Smooth muscle cell (in vitro differentiated cells): Measurements from ENCODE around the gene RGS7. TPM values are rescaled to one million over a fixed set of nuclear protein-coding genes. Genes with fewer than 3 reads are reported as not detected.

Experiments
- DNase-seq: peaks from one replicate; lab custom pipeline; 2025; ENCODE audit not compliant: unreplicated experiment; lab: John Stamatoyannopoulos, UW
- H2AFZ ChIP-seq: fragments of 200-600 bp; sonication (generic); 2 replicates; pipeline ENCODE4 v1.6.0; 2016; ENCODE audit warnings: antibody characterized with exemption, low read depth, mild to moderate bottlenecking
- H3F3A ChIP-seq: fragments of 200-600 bp; sonication (generic); 2 replicates; pipeline ENCODE4 v1.6.0; 2017; ENCODE audit warnings: antibody characterized with exemption, low read depth
- H3K27ac ChIP-seq: fragments of 200-600 bp; sonication (generic); 2 replicates; pipeline ENCODE4 v1.5.1; 2016; ENCODE audit warnings: low read depth, mild to moderate bottlenecking
- H3K27me3 ChIP-seq: fragments of 200-600 bp; sonication (generic); 2 replicates; pipeline ENCODE4 v1.6.1; 2016; ENCODE audit warnings: low read depth, mild to moderate bottlenecking
- H3K36me3 ChIP-seq: fragments of 200-600 bp; sonication (generic); 2 replicates; pipeline ENCODE4 v1.5.1; 2016; ENCODE audit warnings: low read depth
- H3K4me1 ChIP-seq: fragments of 200-600 bp; sonication (generic); 2 replicates; pipeline ENCODE4 v1.5.1; 2016; ENCODE audit warnings: low read depth
- H3K4me2 ChIP-seq: fragments of 200-600 bp; sonication (generic); 2 replicates; pipeline ENCODE4 v1.6.0; 2016; ENCODE audit warnings: mild to moderate bottlenecking
- H3K4me3 ChIP-seq: fragments of 200-600 bp; sonication (generic); 2 replicates; pipeline ENCODE4 v1.5.1; 2016; ENCODE audit warnings: mild to moderate bottlenecking
- H3K79me2 ChIP-seq: fragments of 200-600 bp; sonication (generic); 2 replicates; pipeline ENCODE4 v1.6.0; 2016; ENCODE audit warnings: low read depth, mild to moderate bottlenecking
- H3K9ac ChIP-seq: fragments of 200-600 bp; sonication (generic); 2 replicates; pipeline ENCODE4 v1.6.0; 2016; ENCODE audit warnings: low read depth
- H3K9me3 ChIP-seq: fragments of 200-600 bp; sonication (generic); replicated peaks from 2 replicates; pipeline ENCODE4 v1.5.1; 2016; ENCODE audit warnings: low read depth
- H4K20me1 ChIP-seq: fragments of 200-600 bp; sonication (generic); 2 replicates; pipeline ENCODE4 v1.6.0; 2016; ENCODE audit warnings: low read depth
- CTCF ChIP-seq: fragments of 200-600 bp; sonication (generic); IDR thresholded peaks from 2 replicates; pipeline ENCODE4 v1.5.1; 2017; ENCODE audit warnings: borderline replicate concordance, mild to moderate bottlenecking, antibody characterized with exemption; ENCODE audit not compliant: insufficient read depth, poor library complexity, severe bottlenecking
- WGBS: methylation state at CpG from one replicate; pipeline ENCODE4 v1.1.7; 2016; ENCODE audit warnings: low lambda C conversion rate; 5-methylcytosine and 5-hydroxymethylcytosine counted together
- polyA plus RNA-seq: library from polyadenylated mRNA; unstranded; fragments of >200 nt; fragmentation: Nextera tagmentation; extraction: Ambion mirVana; gene quantifications from 2 replicates; pipeline ENCODE4 v1.2.1, GENCODE V29; 2016
- total RNA-seq: library from RNA; depleted of rRNA; stranded (reverse); fragments of >200 nt; gene quantifications from 2 replicates; pipeline ENCODE4 v1.2.3, GENCODE V29; 2014

The RGS7 gene
- total and polyA plus RNA-seq, 2 experiments from 2014 or later: 0.16 TPM; not detected in 1

GRCh38 chr1:240999826-241000225 is 357.2 kb downstream of the RGS7 start:
- Histone ChIP-seq H3K36me3 (no peaks in the 10 kb centered on the region), H3K4me1 (no peaks in the 10 kb centered on the region), H3K4me2 (no peak overlapping the region), H3K27ac (no peak overlapping the region), H3K9me3 (no peaks in the 10 kb centered on the region), H2AFZ (no peak overlapping the region), H3K4me3 (no peak overlapping the region), H3K27me3 (no peaks in the 10 kb centered on the region), H3K9ac (no peak overlapping the region), H3F3A (no peaks in the 10 kb centered on the region), H3K79me2 (no peaks in the 10 kb centered on the region), H4K20me1 (no peaks in the 10 kb centered on the region)
- no peak for DNase-seq
- WGBS: 88% methylated on average over 8 of the region's 8 CpGs
- TF ChIP-seq CTCF: no peak

DNA sequence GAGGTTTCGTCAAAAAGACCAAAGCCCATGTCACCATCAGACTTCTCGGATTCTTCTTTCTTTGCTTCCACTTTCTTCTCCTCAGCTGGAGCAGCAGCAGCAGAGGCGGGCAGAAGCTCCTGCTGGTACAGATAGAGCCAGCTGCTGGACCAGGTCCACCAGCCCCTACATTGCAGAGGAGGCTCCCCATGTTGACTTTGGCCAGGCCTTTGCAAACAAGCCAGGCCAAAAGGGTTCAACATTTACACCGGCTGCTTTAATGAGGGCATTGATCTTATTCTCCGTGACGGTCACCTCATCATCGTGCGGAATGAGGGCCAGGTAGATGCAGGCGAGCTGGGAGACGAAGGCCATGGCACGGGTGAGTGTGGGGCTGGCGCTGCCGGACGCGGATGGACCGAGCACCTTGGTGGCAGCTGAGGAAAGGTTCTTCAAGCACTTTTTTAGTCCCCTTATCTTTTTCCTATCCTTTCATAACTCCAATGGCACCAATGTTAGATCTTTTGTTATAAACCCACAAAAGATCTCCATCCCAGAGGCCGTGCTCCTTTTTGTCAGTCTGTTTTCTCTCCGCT is 358.5 kb downstream of the RGS7 start:
- H3K36me3 ChIP-seq: no peaks in the 10 kb centered on the region
- peak overlapping the region; percentile 45 for H3K27ac ChIP-seq
- H3K9ac ChIP-seq: no peak overlapping the region
- H3K9me3 ChIP-seq: no peaks in the 10 kb centered on the region
- H2AFZ ChIP-seq: no peak overlapping the region
- H3F3A ChIP-seq: no peaks in the 10 kb centered on the region
- H3K27me3 ChIP-seq: no peaks in the 10 kb centered on the region
- H3K4me2 ChIP-seq: peak overlapping the region; percentile 63
- no peaks in the 10 kb centered on the region for H3K79me2 ChIP-seq
- H3K4me3 ChIP-seq: no peak overlapping the region
- H4K20me1 ChIP-seq: no peaks in the 10 kb centered on the region
- H3K4me1 ChIP-seq: no peaks in the 10 kb centered on the region
- no peak for DNase-seq
- 92% methylated on average over 18 of the region's 18 CpGs for WGBS
- TF ChIP-seq CTCF: no peak

DNA sequence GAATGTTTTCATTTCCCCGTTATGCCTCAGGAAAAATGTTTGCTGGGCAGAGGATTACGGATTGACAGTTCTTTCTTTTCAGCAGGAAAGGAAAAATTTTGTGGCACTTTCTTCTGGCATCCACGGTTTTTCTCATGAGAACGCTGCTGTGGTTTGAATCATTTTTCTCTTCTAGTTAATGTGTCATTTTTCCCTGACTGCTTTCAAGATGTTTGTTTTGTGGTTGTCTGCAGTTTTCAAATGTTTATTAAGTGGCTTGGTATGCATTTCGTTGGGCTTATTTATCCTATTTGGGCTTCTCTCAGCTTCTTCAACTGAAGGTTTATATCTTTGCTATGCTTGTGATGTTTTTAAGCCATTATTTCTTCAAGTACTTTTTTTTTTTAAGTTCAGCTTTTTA is 359.0 kb downstream of the RGS7 start:
- H3K27me3 ChIP-seq: no peaks in the 10 kb centered on the region

More for the DNA sequence above, 359.0 kb downstream of the RGS7 start:
- whole genome bisulfite sequencing: 27% methylated on average over 5 of the region's 5 CpGs
- Histone ChIP-seq H4K20me1 (no peaks in the 10 kb centered on the region), H2AFZ (no peak overlapping the region), H3K9ac (no peak overlapping the region), H3K79me2 (no peaks in the 10 kb centered on the region), H3K36me3 (no peaks in the 10 kb centered on the region), H3K9me3 (no peaks in the 10 kb centered on the region), H3K4me3 (no peak overlapping the region), H3K4me1 (no peaks in the 10 kb centered on the region), H3F3A (no peaks in the 10 kb centered on the region), H3K27ac (peak overlapping the region; percentile 45), H3K4me2 (peak overlapping the region; percentile 63)
- DNase-seq: no peak
- no peak for TF ChIP-seq CTCF
